Activated T-cell treated with anti-CD3 and anti-CD28 coated beads for 24 hours (primary cell): ENCODE data around the gene ANXA6.

Source experiments
- DNase-seq: peaks from one replicate; pipeline ENCODE4 v3.0.0-alpha.2; 2020; ENCODE audit warnings: low read depth

The ANXA6 gene

DNA sequence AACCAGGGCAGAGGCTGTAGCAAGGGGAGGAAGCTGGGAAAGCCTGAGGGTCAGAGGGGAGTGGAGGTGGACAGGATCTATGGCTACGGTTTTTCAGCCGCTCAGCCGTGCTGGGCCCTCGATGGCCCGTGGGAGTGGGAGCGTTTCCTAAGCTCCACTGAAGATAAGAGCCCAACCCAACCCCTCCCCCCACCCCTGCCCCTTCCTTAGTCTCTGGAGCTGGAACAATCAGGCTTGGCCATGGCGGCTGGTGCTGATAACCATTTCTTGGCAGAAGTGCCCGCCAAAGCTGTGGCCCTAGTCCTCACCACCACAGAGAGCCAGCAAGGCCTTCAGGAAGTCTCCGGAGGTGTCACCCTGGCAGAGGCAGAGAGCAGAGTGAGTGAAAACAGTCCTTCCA is 56.4 kb downstream of the ANXA6 start:
- DNase-seq, result no peak

GRCh38 chr5:151100681-151101080 is 56.9 kb downstream of the ANXA6 start:
- no peak for DNase-seq

DNA sequence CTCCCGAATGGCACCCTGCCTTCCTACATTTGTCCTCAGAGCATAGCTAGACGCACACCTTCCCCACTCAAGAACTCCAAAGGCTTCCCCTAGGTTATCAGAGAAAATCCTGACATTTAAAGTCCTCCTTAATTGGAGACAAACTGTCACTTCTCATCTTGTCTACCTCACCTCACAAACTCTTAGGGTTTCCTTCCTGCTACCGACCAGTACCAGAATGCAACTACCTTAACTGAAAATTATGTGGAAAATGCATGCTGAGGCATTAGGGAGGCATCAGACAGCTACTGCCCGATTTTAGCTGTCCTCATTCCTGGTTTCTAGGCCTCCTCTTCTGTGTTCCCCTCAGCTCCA is 58.8 kb downstream of the ANXA6 start:
- DNase-seq, result no peak

- no peak for DNase-seq
Observed at GRCh38 chr5:151097820-151098767, 59.5 kb downstream of the ANXA6 start.

- no peak for DNase-seq
Observed at GRCh38 chr5:151097061-151097460, 60.5 kb downstream of the ANXA6 start.

DNA sequence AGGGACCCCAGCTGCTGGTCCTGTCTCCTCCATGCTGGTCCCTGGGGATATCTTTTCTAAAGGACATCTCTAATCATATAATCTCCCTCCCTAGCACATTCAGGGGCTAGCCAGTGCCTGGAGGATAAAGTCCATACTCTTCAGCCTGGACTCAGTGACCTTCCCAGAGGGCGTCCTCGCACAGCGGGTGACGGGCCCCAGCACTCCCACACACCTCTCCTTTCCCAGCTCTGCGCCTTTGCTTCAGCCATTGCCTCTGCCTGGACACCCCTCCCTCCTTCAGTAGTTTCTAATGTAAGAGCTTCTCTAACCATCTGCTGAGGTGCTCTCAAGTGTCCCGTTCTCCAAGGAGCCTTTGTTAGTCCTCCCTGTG is 61.6 kb downstream of the ANXA6 start:
- no peak for DNase-seq

- DNase-seq, result no peak
Observed at GRCh38 chr5:151095341-151096000, 62.1 kb downstream of the ANXA6 start.

- no peak for DNase-seq
Observed at GRCh38 chr5:151094852-151095245, 62.7 kb downstream of the ANXA6 start.

DNA sequence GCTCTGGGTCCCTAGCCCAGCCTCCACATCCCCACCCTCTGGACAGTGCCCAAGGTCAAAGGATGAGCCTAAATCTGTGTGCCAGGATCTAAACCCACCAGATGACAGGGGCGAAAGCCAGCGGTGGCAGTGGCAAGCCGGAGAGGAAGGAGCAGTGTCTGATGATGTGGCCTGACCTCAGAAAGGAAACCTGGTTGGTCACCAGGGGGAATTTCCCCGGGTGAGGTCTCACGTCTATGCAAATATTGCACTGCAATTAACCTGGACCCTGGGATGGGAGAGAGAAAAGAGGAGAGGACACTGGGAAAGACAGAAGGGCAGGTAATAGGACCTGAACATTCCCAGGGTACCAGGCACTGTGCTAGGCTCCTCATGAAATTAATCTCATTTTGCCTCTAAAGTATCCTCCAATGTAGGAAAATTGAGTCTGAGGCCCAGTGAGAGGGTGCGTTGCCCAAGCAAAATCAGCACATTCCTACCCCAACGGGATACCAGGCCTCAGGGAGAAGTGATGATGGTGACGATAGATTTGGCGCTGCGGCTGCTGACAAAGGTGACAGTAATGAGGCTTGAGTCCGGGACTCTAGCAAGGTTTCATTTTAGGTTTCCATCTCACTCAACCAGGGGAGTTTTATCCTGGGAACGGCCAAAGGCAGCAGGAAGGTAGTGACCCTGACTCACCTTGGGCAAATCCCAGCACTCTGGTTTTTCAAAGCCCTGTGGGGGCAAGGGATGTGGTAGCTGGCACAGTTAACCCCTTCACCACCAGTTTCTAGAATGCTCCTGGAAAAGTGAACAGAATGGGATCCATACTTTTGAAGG is 63.3 kb downstream of the ANXA6 start:
- peak; percentile 60 for DNase-seq

DNA sequence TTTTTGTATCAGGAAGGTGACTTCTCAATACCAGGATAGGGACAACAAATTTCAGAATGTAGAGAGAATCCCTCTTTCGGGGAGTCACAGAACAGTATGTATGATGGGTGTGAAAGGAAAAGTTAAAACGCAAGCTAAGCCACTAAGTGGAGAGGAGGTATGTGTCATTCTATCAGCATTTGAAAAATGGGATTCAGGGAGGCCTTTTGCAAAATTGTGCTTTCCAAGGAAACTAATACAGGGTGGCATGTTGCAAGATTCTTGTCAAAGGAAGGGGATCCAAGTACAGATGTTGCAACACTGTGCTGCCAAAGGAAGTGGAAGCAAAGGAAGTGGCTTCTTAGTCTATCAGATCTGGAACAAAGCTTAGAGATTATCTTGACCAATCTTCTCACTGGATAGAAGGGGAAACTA is 64.1 kb downstream of the ANXA6 start:
- DNase-seq, result no peak

- no peak for DNase-seq
Observed at GRCh38 chr5:151092762-151093161, 64.8 kb downstream of the ANXA6 start.

DNA sequence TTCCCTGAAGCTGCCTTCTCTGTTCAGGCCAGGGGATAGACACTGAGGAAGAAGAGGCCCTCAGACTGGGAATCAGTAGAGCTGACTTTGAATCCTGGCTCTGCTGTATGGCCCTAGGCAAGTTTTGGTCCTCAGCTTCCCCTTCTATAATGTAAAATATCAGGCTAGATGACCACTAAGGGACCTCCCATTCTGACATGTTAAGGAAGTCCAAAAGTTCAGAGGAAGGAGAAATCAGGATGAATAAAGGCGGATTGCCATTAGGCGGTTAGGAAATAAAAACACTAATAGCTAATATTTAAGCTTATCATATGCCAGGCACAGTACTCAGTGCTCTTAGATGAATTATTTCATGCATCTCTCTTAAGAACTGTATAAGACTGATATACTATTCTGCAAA is 67.9 kb downstream of the ANXA6 start:
- no peak for DNase-seq

DNA sequence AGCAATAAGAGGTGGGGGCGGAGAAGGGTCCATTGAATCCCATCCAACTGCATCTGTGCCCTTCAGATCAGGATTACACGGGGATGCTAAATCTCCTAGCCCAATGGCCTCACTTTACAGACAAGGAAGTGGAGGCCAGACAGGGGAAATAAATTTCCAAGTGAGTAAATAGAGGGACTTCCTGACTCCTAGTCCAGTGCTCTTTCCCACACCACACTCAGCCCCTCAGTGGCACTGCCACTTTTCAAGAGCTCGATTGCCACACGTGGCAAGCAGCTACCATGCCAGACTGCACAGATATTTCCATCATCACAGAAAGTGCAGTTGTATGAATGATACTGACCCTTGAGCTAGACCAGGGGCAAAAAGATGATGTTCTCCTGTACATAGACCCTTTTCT is 68.6 kb downstream of the ANXA6 start:
- DNase-seq, result no peak

GRCh38 chr5:151087486-151087885 is 70.1 kb downstream of the ANXA6 start:
- DNase-seq, result no peak

- peak; percentile 71 for DNase-seq
Observed at GRCh38 chr5:151086905-151087360, 70.6 kb downstream of the ANXA6 start.

DNA sequence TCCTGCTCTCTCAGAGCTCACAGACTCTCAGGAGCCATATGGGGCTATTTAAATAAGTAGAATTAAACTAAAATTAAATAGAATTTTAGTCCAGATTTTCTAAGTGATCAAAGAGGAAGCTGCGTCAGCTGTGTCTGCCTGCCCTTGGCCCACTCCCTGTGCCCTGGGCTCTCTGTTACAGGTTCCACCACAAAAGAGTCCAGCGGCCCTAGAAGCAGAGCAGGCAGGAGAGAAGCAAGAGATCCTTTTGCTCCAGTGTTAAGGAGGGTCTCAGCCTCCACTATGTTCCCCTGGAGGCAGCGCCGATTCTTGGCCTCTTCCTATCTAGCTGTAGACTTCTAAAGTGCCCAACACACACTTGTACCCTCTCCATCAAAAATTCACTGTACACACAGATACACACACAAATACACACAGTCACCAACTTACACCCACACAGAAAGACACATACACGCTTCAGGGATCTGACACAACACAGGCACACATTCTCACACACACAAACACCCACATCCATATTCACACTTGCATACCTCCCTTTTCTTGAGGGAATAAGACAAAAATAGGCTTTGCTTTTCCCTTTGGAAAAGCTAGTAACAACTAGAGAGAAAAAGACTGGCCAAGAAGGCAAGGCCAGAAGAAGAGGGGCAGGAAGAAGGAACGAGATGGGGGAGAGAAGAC is 71.2 kb downstream of the ANXA6 start:
- no peak for DNase-seq

- DNase-seq, result no peak
Observed at GRCh38 chr5:151085517-151086041, 72.0 kb downstream of the ANXA6 start.

- DNase-seq, result no peak
Observed at GRCh38 chr5:151084363-151084762, 73.2 kb downstream of the ANXA6 start.

DNA sequence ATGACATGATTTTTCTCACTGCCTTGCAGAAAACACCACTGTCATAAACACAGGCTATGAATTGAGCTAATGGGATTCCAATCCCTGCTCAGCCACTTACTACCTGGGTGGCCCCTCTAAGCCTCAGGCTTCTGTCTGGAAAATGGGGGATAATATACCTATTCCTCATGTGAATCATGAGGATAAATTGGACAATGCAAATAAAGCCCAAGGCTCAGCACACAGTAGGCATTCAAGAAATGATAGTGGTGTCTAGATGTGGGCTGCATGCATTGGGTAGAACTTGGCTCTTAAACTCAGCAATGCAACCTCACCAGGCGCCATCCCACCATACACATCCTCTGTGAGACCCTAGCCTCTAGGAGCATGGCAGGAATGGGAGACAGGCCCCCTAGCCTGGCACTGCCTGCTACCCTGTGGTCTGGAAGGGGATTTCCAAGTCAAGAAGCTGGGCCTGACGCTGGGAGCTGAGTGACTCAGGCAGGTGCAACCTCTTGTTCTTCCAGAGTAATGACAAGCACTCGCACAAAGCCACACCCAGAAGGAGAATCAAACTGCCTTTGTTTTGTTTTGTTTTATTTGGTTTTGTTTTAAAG is 74.4 kb downstream of the ANXA6 start:
- peak; percentile 69 for DNase-seq

DNA sequence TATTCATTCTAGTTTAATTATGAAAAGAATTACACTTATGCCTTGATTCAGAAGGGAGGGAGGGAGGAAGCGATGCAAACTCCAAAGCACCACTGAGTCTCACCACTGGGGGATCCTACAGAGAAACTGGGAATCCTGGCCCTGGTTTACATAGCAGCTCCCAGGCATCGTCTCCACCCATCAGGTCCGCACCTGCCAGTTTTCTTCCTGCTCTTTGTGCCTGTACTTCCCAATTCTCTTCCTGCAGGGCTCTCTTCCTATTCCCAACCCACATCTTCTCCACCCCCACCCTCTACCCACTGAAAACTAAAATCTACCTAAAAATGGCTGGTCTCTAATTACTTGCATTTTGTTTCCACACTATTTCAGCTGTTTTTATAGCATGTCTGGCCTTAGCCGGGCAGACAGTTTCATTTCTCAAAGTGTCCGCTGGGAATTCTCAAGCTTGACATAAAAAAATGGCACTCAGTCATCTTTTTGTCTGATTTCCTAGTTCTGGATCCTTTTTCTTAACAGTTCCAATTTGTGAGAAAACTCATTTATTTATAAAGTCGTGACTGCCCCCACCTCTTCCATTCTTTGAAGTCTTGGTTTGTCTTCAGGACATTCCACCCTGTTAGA is 75.2 kb downstream of the ANXA6 start:
- no peak for DNase-seq
